HepG2 (cell line): Measurements from ENCODE around the gene C2orf80. TPM values are rescaled to one million over a fixed set of nuclear protein-coding genes. Genes with fewer than 3 reads are reported as not detected.
A peak's percentile ranks its signal among the peaks of the same experiment; 100 is the strongest.

Experiments used
- AHR ChIP-seq: IDR thresholded peaks from 2 replicates; pipeline ENCODE4 v1.6.1; 2018; ENCODE audit warnings: missing genetic modification reagents, missing compliant biosample characterization
- HOMEZ ChIP-seq: IDR thresholded peaks from 2 replicates; pipeline ENCODE4 v1.6.1; 2016; ENCODE audit warnings: low read depth
- PBX2 ChIP-seq: IDR thresholded peaks from 2 replicates; pipeline ENCODE4 v1.6.1; 2016; ENCODE audit warnings: control low read depth
- POGZ ChIP-seq: sonication (generic); formaldehyde crosslinking; IDR thresholded peaks from 2 replicates; pipeline ENCODE4 v1.4.0; 2020; ENCODE audit warnings: mild to moderate bottlenecking, missing genetic modification reagents
- RARA ChIP-seq: IDR thresholded peaks from 2 replicates; pipeline ENCODE4 v1.6.1; 2016; ENCODE audit warnings: missing genetic modification reagents, missing compliant biosample characterization
- SP4 ChIP-seq: sonication (generic); formaldehyde crosslinking; IDR thresholded peaks from 2 replicates; pipeline ENCODE4 v1.8.1; 2023; ENCODE audit warnings: mild to moderate bottlenecking, missing genetic modification reagents
- STAT5B ChIP-seq: sonication (generic); formaldehyde crosslinking; IDR thresholded peaks from 2 replicates; pipeline ENCODE4 v1.4.0; 2020; ENCODE audit warnings: missing genetic modification reagents
- TCF12 ChIP-seq, 2 experiments: fragments of 450-650 bp in 1 of 2; sonication (generic) in 1 of 2; formaldehyde crosslinking in 1 of 2; IDR thresholded peaks; 2 replicates each; pipeline versions ENCODE4 v1.6.1 to v1.8.0; 2017 to 2022; ENCODE audit warnings: antibody characterized with exemption in 1 of 2, mild to moderate bottlenecking in 1 of 2, missing genetic modification reagents in 1 of 2, moderate library complexity in 1 of 2
- TEAD3 ChIP-seq: optimal IDR thresholded peaks from 2 replicates; pipeline ENCODE3; 2016; ENCODE audit warnings: borderline replicate concordance
- ZIK1 ChIP-seq: sonication (generic); formaldehyde crosslinking; IDR thresholded peaks from 2 replicates; pipeline ENCODE4 v1.5.0; 2020; ENCODE audit warnings: mild to moderate bottlenecking, low read depth, missing genetic modification reagents, borderline replicate concordance
- ZNF280D ChIP-seq: sonication (generic); formaldehyde crosslinking; IDR thresholded peaks from 2 replicates; pipeline ENCODE4 v1.5.1; 2020; ENCODE audit warnings: mild to moderate bottlenecking, missing genetic modification reagents
- ZNF382 ChIP-seq: sonication (generic); formaldehyde crosslinking; IDR thresholded peaks from 2 replicates; pipeline ENCODE4 v1.5.0; 2020; ENCODE audit warnings: missing genetic modification reagents, mild to moderate bottlenecking, borderline replicate concordance
- ZNF407 ChIP-seq: sonication (generic); formaldehyde crosslinking; IDR thresholded peaks from one replicate; pipeline ENCODE4 v1.5.1; 2020; ENCODE audit warnings: mild to moderate bottlenecking, missing genetic modification reagents; ENCODE audit errors: not compliant biosample characterization
- ZNF510 ChIP-seq: sonication (generic); formaldehyde crosslinking; IDR thresholded peaks from 2 replicates; pipeline ENCODE4 v1.4.0; 2020; ENCODE audit warnings: low read depth, mild to moderate bottlenecking, missing genetic modification reagents
- polyA plus RNA-seq, 8 experiments: library from polyadenylated mRNA; depleted of rRNA in 3 of 8; stranded (reverse) in 7 of 8; unstranded in 1 of 8; fragments of >200 nt; fragmentation: Illumina TruSeq in 4 of 8; extraction: Trizol in 4 of 8; gene quantifications; 2 replicates each; pipeline versions ENCODE4 v1.2.1 to v1.2.3, GENCODE V29; 2011 to 2016; ENCODE audit warnings: low read depth in 4 of 8, missing spikeins in 1 of 8, mixed read lengths in 1 of 8; ENCODE audit not compliant: insufficient read depth in 1 of 8
- total RNA-seq, 5 experiments: library from RNA; depleted of rRNA; stranded (reverse); fragments of >200 nt; fragmentation: Illumina TruSeq; extraction: Trizol; gene quantifications; 2 replicates each; pipeline ENCODE4 v1.2.3, GENCODE V29; 2016; ENCODE audit warnings: low read depth in 1 of 5

The C2orf80 gene
- total and polyA plus RNA-seq, 2 of the 13 experiments (the other 11 are each of a cell fraction or from before 2014, with no cell fraction given): not detected

GRCh38 chr2:208135794-208136715 lies 53.8 kb downstream of the C2orf80 start (continued):
- TF ChIP-seq ZNF280D (CRISPR knock-in tag): peak; percentile 76; the same call in 1 of the 2 replicates
- TF ChIP-seq TEAD3 (CRISPR knock-in tag): peak; percentile 49
- TF ChIP-seq PBX2 (CRISPR knock-in tag): no peak
- TF ChIP-seq AHR: no peak
- no peak for TF ChIP-seq TCF12 (IDR thresholded peaks at IDR 0.05)
- no peak for TF ChIP-seq TCF12 (CRISPR knock-in tag; IDR thresholded peaks at IDR 0.05)
- no peak for TF ChIP-seq STAT5B
- no peak for TF ChIP-seq ZIK1 (CRISPR knock-in tag)
- no peak for TF ChIP-seq ZNF510 (CRISPR knock-in tag)
- TF ChIP-seq ZNF382: no peak
- no peak for TF ChIP-seq ZNF407 (CRISPR knock-in tag)
- TF ChIP-seq HOMEZ (CRISPR knock-in tag): peak; percentile 60; the same call in 1 of the 2 replicates
- TF ChIP-seq SP4 (CRISPR knock-in tag): no peak
- peak; percentile 65; the same call in 1 of the 2 replicates for TF ChIP-seq POGZ (CRISPR knock-in tag)
- no peak; the same call in 1 of the 2 replicates for TF ChIP-seq RARA (CRISPR knock-in tag)
